IMR-90 (cell line): ENCODE measurements around the gene SAMD4B. TPM values are rescaled to one million over a fixed set of nuclear protein-coding genes. Genes with fewer than 3 reads are reported as not detected.

Experiments used
- ATAC-seq: fragments of 200-7000 bp; cut with Tn5 transposase; 2 replicates; pipeline ENCODE4 v1.9.1; 2020; ENCODE audit warnings: low read depth, mild to moderate bottlenecking, moderate library complexity
- BruUV-seq: library from RNA; stranded (reverse); fragments of 400-500 nt; replicated peaks from 2 replicates; lab custom pipeline; 2021; lab: Mats Ljungman, UMichigan
- CTCF ChIA-PET: fragments of 300-600 bp; formaldehyde crosslinking; extraction: SDS; loops from one replicate; lab custom pipeline; 2021; ENCODE audit warnings: antibody characterized with exemption; lab: Yijun Ruan, JAX
- POLR2A ChIA-PET: fragments of 300-600 bp; sonication (Branson Sonifier 250); formaldehyde crosslinking; loops from one replicate; lab custom pipeline; 2022; ENCODE audit warnings: antibody characterized with exemption; ENCODE audit not compliant: unreplicated experiment; lab: Charles Lee
- DNase-seq: peaks from one replicate; pipeline ENCODE4 v3.0.0; 2013
- H2AFZ ChIP-seq: replicated peaks from 2 replicates; pipeline ENCODE3; 2013; ENCODE audit warnings: low read length, mild to moderate bottlenecking; ENCODE audit not compliant: poor library complexity
- H2AK5ac ChIP-seq: 2 replicates; pipeline ENCODE4 v1.6.1; 2013; ENCODE audit warnings: low read depth, low read length, inconsistent platforms
- H2AK9ac ChIP-seq: replicated peaks from 2 replicates; pipeline ENCODE3; 2013; ENCODE audit warnings: mild to moderate bottlenecking, low read depth, low read length, moderate library complexity; ENCODE audit not compliant: poor library complexity
- H2BK120ac ChIP-seq: 2 replicates; pipeline ENCODE4 v1.6.1; 2013; ENCODE audit warnings: low read depth, low read length, inconsistent platforms
- H2BK15ac ChIP-seq: 3 replicates; pipeline ENCODE4 v1.6.1; 2013; ENCODE audit warnings: low read depth, low read length, inconsistent platforms
- H2BK20ac ChIP-seq: 2 replicates; pipeline ENCODE4 v1.6.1; 2013; ENCODE audit warnings: low read depth, mild to moderate bottlenecking, inconsistent platforms, low read length, moderate library complexity
- H2BK5ac ChIP-seq: 2 replicates; pipeline ENCODE4 v1.6.1; 2013; ENCODE audit warnings: mild to moderate bottlenecking, low read depth, low read length, inconsistent platforms; ENCODE audit not compliant: poor library complexity, severe bottlenecking
- H3K14ac ChIP-seq: replicated peaks from 2 replicates; pipeline ENCODE4 v1.6.1; 2013; ENCODE audit warnings: low read depth, low read length, inconsistent platforms
- H3K18ac ChIP-seq: 2 replicates; pipeline ENCODE4 v1.6.1; 2013; ENCODE audit warnings: low read depth, low read length, control low read depth
- H3K23ac ChIP-seq: 2 replicates; pipeline ENCODE4 v1.6.1; 2013; ENCODE audit warnings: low read depth, low read length, inconsistent platforms
- H3K27ac ChIP-seq: 2 replicates; pipeline ENCODE4 v1.5.1; 2013; ENCODE audit warnings: mild to moderate bottlenecking, control low read depth, low read length; ENCODE audit not compliant: insufficient read depth
- H3K27me3 ChIP-seq: 2 replicates; pipeline ENCODE4 v1.6.1; 2013; ENCODE audit warnings: low read length; ENCODE audit not compliant: control insufficient read depth, insufficient read depth
- H3K36me3 ChIP-seq: 2 replicates; pipeline ENCODE4 v1.6.1; 2013; ENCODE audit warnings: low read length, mixed read lengths; ENCODE audit not compliant: control insufficient read depth, insufficient read depth
- H3K4ac ChIP-seq: 2 replicates; pipeline ENCODE4 v1.6.1; 2013; ENCODE audit warnings: low read depth, low read length, inconsistent platforms
- H3K4me1 ChIP-seq: 2 replicates; pipeline ENCODE4 v1.6.1; 2013; ENCODE audit warnings: low read length, mixed read lengths; ENCODE audit not compliant: control insufficient read depth, insufficient read depth
- H3K4me2 ChIP-seq: 2 replicates; pipeline ENCODE4 v1.6.1; 2013; ENCODE audit warnings: low read depth, mild to moderate bottlenecking, control low read depth, low read length, moderate library complexity
- H3K4me3 ChIP-seq: 2 replicates; pipeline ENCODE4 v1.5.1; 2013; ENCODE audit warnings: low read depth, mild to moderate bottlenecking, control low read depth, low read length, moderate library complexity; ENCODE audit not compliant: insufficient read depth
- H3K56ac ChIP-seq: 2 replicates; pipeline ENCODE4 v1.6.1; 2013; ENCODE audit warnings: low read length, inconsistent platforms; ENCODE audit not compliant: insufficient read depth; ENCODE audit errors: extremely low read depth
- H3K79me1 ChIP-seq, 2 experiments: 2 replicates each; pipeline ENCODE4 v1.6.1; 2013; ENCODE audit warnings: low read length in 2 of 2, inconsistent platforms in 1 of 2, low read depth in 1 of 2
- H3K9ac ChIP-seq: 2 replicates; pipeline ENCODE4 v1.6.1; 2013; ENCODE audit warnings: low read depth, low read length, control low read depth
- H3K9me1 ChIP-seq: 2 replicates; pipeline ENCODE4 v1.6.1; 2013; ENCODE audit warnings: low read length, inconsistent platforms; ENCODE audit not compliant: insufficient read depth
- H3K9me3 ChIP-seq: 2 replicates; pipeline ENCODE4 v1.6.1; 2013; ENCODE audit warnings: low read length; ENCODE audit not compliant: control insufficient read depth, insufficient read depth
- H4K20me1 ChIP-seq: 2 replicates; pipeline ENCODE4 v1.6.1; 2013; ENCODE audit warnings: low read length, inconsistent platforms; ENCODE audit not compliant: insufficient read depth
- H4K5ac ChIP-seq: 2 replicates; pipeline ENCODE4 v1.6.1; 2013; ENCODE audit warnings: mild to moderate bottlenecking, low read depth, low read length, control low read depth
- H4K8ac ChIP-seq, 2 experiments: 2 replicates each; pipeline ENCODE4 v1.6.1; 2013; ENCODE audit warnings: low read depth in 2 of 2, low read length in 2 of 2, control low read depth in 1 of 2, inconsistent platforms in 1 of 2
- H4K91ac ChIP-seq: 2 replicates; pipeline ENCODE4 v1.6.1; 2013; ENCODE audit warnings: low read depth, low read length, inconsistent platforms; ENCODE audit not compliant: insufficient read depth
- BHLHE40 ChIP-seq: fragments of 150-350 bp; IDR thresholded peaks from 2 replicates; pipeline ENCODE4 v1.6.1; 2016; ENCODE audit warnings: mild to moderate bottlenecking, low read depth, low read length
- CEBPB ChIP-seq: IDR thresholded peaks from 2 replicates; pipeline ENCODE4 v1.6.1; 2012; ENCODE audit warnings: low read depth, low read length, improper control_type of control experiment
- CHD1 ChIP-seq: IDR thresholded peaks from 2 replicates; pipeline ENCODE4 v1.6.1; 2012; ENCODE audit warnings: low read depth, low read length, improper control_type of control experiment
- FOS ChIP-seq: fragments of 150-350 bp; IDR thresholded peaks from 2 replicates; pipeline ENCODE4 v1.6.1; 2016; ENCODE audit warnings: low read depth, low read length
- MAFK ChIP-seq: IDR thresholded peaks from 2 replicates; pipeline ENCODE4 v1.6.1; 2012; ENCODE audit warnings: low read depth, low read length, improper control_type of control experiment
- MAZ ChIP-seq: IDR thresholded peaks from 2 replicates; pipeline ENCODE4 v1.6.1; 2012; ENCODE audit warnings: low read depth, mild to moderate bottlenecking, low read length, improper control_type of control experiment, moderate library complexity, borderline replicate concordance
- NFE2L2 ChIP-seq: fragments of 150-350 bp; IDR thresholded peaks from 2 replicates; pipeline ENCODE4 v1.6.1; 2016; ENCODE audit warnings: low read depth, mild to moderate bottlenecking, low read length
- RCOR1 ChIP-seq: IDR thresholded peaks from 2 replicates; pipeline ENCODE4 v1.6.1; 2012; ENCODE audit warnings: mild to moderate bottlenecking, low read length, improper control_type of control experiment; ENCODE audit not compliant: insufficient replicate concordance
- RFX5 ChIP-seq: IDR thresholded peaks from 2 replicates; pipeline ENCODE4 v1.8.0; 2012; ENCODE audit warnings: low read depth, mild to moderate bottlenecking, low read length, moderate library complexity
- SMC3 ChIP-seq: fragments of 150-350 bp; IDR thresholded peaks from 2 replicates; pipeline ENCODE4 v1.6.1; 2016; ENCODE audit warnings: low read depth, mild to moderate bottlenecking, antibody characterized with exemption, low read length, moderate library complexity
- WGBS, 2 experiments: methylation state at CpG; one replicate each; pipeline versions ENCODE4 v1.1.5 to v1.1.7; 2013; ENCODE audit warnings: missing lambda C conversion rate in 2 of 2; ENCODE audit not compliant: insufficient read length in 1 of 2; ENCODE audit errors: extremely low coverage in 2 of 2; 5-methylcytosine and 5-hydroxymethylcytosine counted together
- dilution Hi-C: fragments of 300-500 bp; cut with HindIII; formaldehyde crosslinking; loops from one replicate; pipeline ENCODE4 v1.14.3; 2018; ENCODE audit warnings: low sequenced_read_pairs; ENCODE audit not compliant: unreplicated experiment
- in situ Hi-C: fragments of 300-500 bp; cut with MboI; formaldehyde crosslinking; loops from 3 replicates; pipeline ENCODE4 v1.14.3; 2019; ENCODE audit warnings: low sequenced_read_pairs, inconsistent platforms, mixed read lengths
- intact Hi-C: fragments of 100-400 bp; cut with micrococcal nuclease; formaldehyde crosslinking; loops from 2 replicates; pipeline ENCODE4 v1.10.0; 2022
- polyA plus RNA-seq, 3 experiments: library from polyadenylated mRNA; depleted of rRNA; stranded (reverse); fragments of >200 nt; gene quantifications; 2 replicates each; pipeline ENCODE4 v1.2.3, GENCODE V29; 2012; ENCODE audit warnings: low replicate concordance in 1 of 3
- total RNA-seq: library from RNA; depleted of rRNA; stranded (reverse); fragments of >200 nt; gene quantifications from 2 replicates; pipeline ENCODE4 v1.2.3, GENCODE V29; 2012
- TF ChIP-seq, protein P1 (sequence below): fragments of 150-350 bp; IDR thresholded peaks from 2 replicates; pipeline ENCODE4 v1.6.1; 2016; ENCODE audit warnings: low read depth, mild to moderate bottlenecking, low read length, moderate library complexity, borderline replicate concordance
- TF ChIP-seq, protein P2 (sequence below): fragments of 150-350 bp; IDR thresholded peaks from 2 replicates; pipeline ENCODE4 v1.6.1; 2017; ENCODE audit warnings: mild to moderate bottlenecking, antibody characterized with exemption, low read length, low read depth
- TF ChIP-seq, protein P3 (sequence below): conservative IDR thresholded peaks from 2 replicates; pipeline ENCODE4 v1.5.1; 2012; ENCODE audit warnings: mild to moderate bottlenecking, low read depth, low read length, improper control_type of control experiment

The SAMD4B gene
- total and polyA plus RNA-seq, 2 of the 4 experiments (the other 2 are of a cell fraction): 18.3 to 97.2 TPM

GRCh38 chr19:39416152-39417120 is 74.2 kb downstream of the SAMD4B start:
- in situ Hi-C loops: no loop called here
- Histone ChIP-seq H3K23ac (peak overlapping the region; percentile 23; the same call in 1 of the 2 replicates), H3K4me2 (peak overlapping the region; percentile 37; the same call in 1 of the 2 replicates), H2BK5ac (no peak overlapping the region), H2BK20ac (no peak overlapping the region), H3K4me1 (peaks cover 12% of the 10 kb centered on the region), H2BK120ac (no peak overlapping the region), H2BK15ac (no peak overlapping the region), H3K4ac (no peak overlapping the region), H3K27ac (no peak overlapping the region), H4K5ac (no peak overlapping the region), H3K14ac (peak overlapping the region; percentile 10; the same call in 1 of the 2 replicates), H3K9me3 (no peaks in the 10 kb centered on the region), H4K8ac (no peak overlapping the region), H3K79me1 (peaks cover 13 to 71% of the 10 kb centered on the region in 2 experiments), H2AFZ (no peak overlapping the region), H3K56ac (no peak overlapping the region), H4K20me1 (peaks cover 46% of the 10 kb centered on the region), H3K27me3 (no peaks in the 10 kb centered on the region), H3K18ac (no peak overlapping the region), H2AK5ac (no peak overlapping the region), H3K9ac (no peak overlapping the region), H3K36me3 (peaks cover 51% of the 10 kb centered on the region), H2AK9ac (peak overlapping the region; percentile 5), H3K9me1 (peaks cover 12% of the 10 kb centered on the region; the same call in 1 of the 2 replicates), H3K4me3 (no peak overlapping the region), H4K91ac (no peak overlapping the region)
- POLR2A ChIA-PET: interaction anchor here (0.6 kb wide), 1 partner anchor 456 kb away, joined by 4 read pairs; no protein-coding TSS in a partner anchor
- CTCF ChIA-PET: interaction anchor here (0.6 kb wide), 1 partner anchor 1723 kb away, joined by 4 read pairs; no protein-coding TSS in a partner anchor
- ATAC-seq (no peak), DNase-seq (no peak)
- WGBS, 2 experiments: 74% methylated on average over 9 of the region's 27 CpGs; no CpG with 5 or more reads in 1 of the 2 experiments
- no TSS peak for BruUV-seq
- intact Hi-C loops: no loop called here
- dilution Hi-C loops: no loop called here
- no peak for TF ChIP-seq CHD1
- no peak for TF ChIP-seq MAFK
- TF ChIP-seq, protein P1, sequence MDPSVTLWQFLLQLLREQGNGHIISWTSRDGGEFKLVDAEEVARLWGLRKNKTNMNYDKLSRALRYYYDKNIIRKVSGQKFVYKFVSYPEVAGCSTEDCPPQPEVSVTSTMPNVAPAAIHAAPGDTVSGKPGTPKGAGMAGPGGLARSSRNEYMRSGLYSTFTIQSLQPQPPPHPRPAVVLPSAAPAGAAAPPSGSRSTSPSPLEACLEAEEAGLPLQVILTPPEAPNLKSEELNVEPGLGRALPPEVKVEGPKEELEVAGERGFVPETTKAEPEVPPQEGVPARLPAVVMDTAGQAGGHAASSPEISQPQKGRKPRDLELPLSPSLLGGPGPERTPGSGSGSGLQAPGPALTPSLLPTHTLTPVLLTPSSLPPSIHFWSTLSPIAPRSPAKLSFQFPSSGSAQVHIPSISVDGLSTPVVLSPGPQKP: no peak
- TF ChIP-seq BHLHE40: no peak
- no peak for TF ChIP-seq RCOR1
- TF ChIP-seq NFE2L2: no peak
- TF ChIP-seq, protein P2, sequence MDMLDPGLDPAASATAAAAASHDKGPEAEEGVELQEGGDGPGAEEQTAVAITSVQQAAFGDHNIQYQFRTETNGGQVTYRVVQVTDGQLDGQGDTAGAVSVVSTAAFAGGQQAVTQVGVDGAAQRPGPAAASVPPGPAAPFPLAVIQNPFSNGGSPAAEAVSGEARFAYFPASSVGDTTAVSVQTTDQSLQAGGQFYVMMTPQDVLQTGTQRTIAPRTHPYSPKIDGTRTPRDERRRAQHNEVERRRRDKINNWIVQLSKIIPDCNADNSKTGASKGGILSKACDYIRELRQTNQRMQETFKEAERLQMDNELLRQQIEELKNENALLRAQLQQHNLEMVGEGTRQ: no peak
- TF ChIP-seq FOS: no peak
- TF ChIP-seq CEBPB: no peak
- TF ChIP-seq, protein P3, sequence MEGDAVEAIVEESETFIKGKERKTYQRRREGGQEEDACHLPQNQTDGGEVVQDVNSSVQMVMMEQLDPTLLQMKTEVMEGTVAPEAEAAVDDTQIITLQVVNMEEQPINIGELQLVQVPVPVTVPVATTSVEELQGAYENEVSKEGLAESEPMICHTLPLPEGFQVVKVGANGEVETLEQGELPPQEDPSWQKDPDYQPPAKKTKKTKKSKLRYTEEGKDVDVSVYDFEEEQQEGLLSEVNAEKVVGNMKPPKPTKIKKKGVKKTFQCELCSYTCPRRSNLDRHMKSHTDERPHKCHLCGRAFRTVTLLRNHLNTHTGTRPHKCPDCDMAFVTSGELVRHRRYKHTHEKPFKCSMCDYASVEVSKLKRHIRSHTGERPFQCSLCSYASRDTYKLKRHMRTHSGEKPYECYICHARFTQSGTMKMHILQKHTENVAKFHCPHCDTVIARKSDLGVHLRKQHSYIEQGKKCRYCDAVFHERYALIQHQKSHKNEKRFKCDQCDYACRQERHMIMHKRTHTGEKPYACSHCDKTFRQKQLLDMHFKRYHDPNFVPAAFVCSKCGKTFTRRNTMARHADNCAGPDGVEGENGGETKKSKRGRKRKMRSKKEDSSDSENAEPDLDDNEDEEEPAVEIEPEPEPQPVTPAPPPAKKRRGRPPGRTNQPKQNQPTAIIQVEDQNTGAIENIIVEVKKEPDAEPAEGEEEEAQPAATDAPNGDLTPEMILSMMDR: no peak
- TF ChIP-seq SMC3: no peak
- TF ChIP-seq RFX5: no peak
- TF ChIP-seq MAZ: no peak
